Measurements from ENCODE around the gene ADPRHL1.

DNA sequence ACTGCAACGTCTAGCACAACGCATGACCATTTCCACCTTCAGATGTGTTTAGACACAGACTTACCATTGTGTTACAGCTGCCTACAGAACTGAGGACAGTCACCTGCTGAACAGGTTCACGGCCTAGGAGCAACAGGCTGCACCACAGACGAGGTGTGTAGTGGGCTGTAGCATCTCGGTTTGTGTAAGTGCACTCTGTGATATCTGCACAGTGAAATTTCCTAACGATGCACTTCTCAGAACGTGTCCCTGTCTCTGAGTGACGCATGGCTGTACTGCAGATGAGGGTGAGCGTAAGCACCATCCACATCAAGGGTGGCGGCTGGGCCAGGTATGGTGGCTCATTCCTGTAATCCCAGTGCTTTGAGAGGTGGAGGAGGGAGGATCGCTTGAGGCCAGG lies 22.0 kb upstream of the ADPRHL1 start:
- TF ChIP-seq EZH2 (IDR thresholded peaks at IDR 0.05; ENCODE audit: borderline replicate concordance, low read length) = no peak
- TF ChIP-seq, protein P1, sequence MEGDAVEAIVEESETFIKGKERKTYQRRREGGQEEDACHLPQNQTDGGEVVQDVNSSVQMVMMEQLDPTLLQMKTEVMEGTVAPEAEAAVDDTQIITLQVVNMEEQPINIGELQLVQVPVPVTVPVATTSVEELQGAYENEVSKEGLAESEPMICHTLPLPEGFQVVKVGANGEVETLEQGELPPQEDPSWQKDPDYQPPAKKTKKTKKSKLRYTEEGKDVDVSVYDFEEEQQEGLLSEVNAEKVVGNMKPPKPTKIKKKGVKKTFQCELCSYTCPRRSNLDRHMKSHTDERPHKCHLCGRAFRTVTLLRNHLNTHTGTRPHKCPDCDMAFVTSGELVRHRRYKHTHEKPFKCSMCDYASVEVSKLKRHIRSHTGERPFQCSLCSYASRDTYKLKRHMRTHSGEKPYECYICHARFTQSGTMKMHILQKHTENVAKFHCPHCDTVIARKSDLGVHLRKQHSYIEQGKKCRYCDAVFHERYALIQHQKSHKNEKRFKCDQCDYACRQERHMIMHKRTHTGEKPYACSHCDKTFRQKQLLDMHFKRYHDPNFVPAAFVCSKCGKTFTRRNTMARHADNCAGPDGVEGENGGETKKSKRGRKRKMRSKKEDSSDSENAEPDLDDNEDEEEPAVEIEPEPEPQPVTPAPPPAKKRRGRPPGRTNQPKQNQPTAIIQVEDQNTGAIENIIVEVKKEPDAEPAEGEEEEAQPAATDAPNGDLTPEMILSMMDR (conservative IDR thresholded peaks at IDR 0.05 in 1 of 2, IDR thresholded peaks at IDR 0.05 in 1 of 2; ENCODE audit: extremely low read depth in 1 of 2, insufficient read depth in 1 of 2, low read depth in 1 of 2, low read length in 2 of 2) = no peak
